Measurements from ENCODE around the gene LAMA1. TPM values are rescaled to one million over a fixed set of nuclear protein-coding genes. Genes with fewer than 3 reads are reported as not detected.

Gene LAMA1
- total RNA-seq, 2 donors from 2014 or later: 0.27 to 0.89 TPM

- no peak for DNase-seq
- no peak for ATAC-seq
- intact Hi-C loops (cut with DNase I): no loop called here
Measured at GRCh38 chr18:7062811-7063210, 54.8 kb downstream of the LAMA1 start.

GRCh38 chr18:7062236-7062635, 55.4 kb downstream of the LAMA1 start:
- intact Hi-C loops (cut with DNase I): no loop called here
- ATAC-seq: no peak

GRCh38 chr18:7059276-7059675, 58.3 kb downstream of the LAMA1 start:
- intact Hi-C loops (cut with DNase I): no loop called here
- ATAC-seq (no peak), DNase-seq (no peak)

More at GRCh38 chr18:7062236-7062635, 55.4 kb downstream of the LAMA1 start:
- no peak for DNase-seq

- intact Hi-C loops (cut with DNase I): no loop called here
- DNase-seq (no peak), ATAC-seq (no peak)
Measured at GRCh38 chr18:7056026-7056425, 61.6 kb downstream of the LAMA1 start.

- DNase-seq: no peak
- intact Hi-C loops (cut with DNase I): no loop called here
- ATAC-seq: no peak
Measured at GRCh38 chr18:7049951-7050350, 67.6 kb downstream of the LAMA1 start.

- intact Hi-C loops (cut with DNase I): no loop called here
- DNase-seq (no peak), ATAC-seq (no peak)
Measured at GRCh38 chr18:7048081-7048480, 69.5 kb downstream of the LAMA1 start.

GRCh38 chr18:7047336-7047735, 70.3 kb downstream of the LAMA1 start:
- no peak for ATAC-seq
- intact Hi-C loops (cut with DNase I): no loop called here
- no peak for DNase-seq

GRCh38 chr18:7038330-7038851, 79.2 kb downstream of the LAMA1 start:
- intact Hi-C loops (cut with DNase I): loop anchor here in 1 of 2 donors (10.0 kb wide), 1 partner anchor 126 kb away; no protein-coding TSS in a partner anchor

GRCh38 chr18:7037470-7037869, 80.1 kb downstream of the LAMA1 start:
- no peak for ATAC-seq
- no peak for DNase-seq
- intact Hi-C loops (cut with DNase I): loop anchor here in 1 of 2 donors (10.0 kb wide), 1 partner anchor 127 kb away; no protein-coding TSS in a partner anchor

More at GRCh38 chr18:7038330-7038851, 79.2 kb downstream of the LAMA1 start:
- ATAC-seq (peak; percentile 90 to 98), DNase-seq (peak; percentile 89)

- intact Hi-C loops (cut with DNase I): loop anchor here in 1 of 2 donors (10.0 kb wide), 1 partner anchor 129 kb away; no protein-coding TSS in a partner anchor
- no peak for DNase-seq
- no peak for ATAC-seq
Measured at GRCh38 chr18:7035807-7036206, 81.8 kb downstream of the LAMA1 start.

GRCh38 chr18:7034924-7035323, 82.7 kb downstream of the LAMA1 start:
- ATAC-seq: no peak
- intact Hi-C loops (cut with DNase I): loop anchor here in 1 of 2 donors (10.0 kb wide), 1 partner anchor 130 kb away; no protein-coding TSS in a partner anchor
- no peak for DNase-seq

GRCh38 chr18:7032537-7032936, 85.1 kb downstream of the LAMA1 start:
- ATAC-seq (no peak), DNase-seq (no peak)
- intact Hi-C loops (cut with DNase I): loop anchor here in 1 of 2 donors (10.0 kb wide), 1 partner anchor 132 kb away; no protein-coding TSS in a partner anchor

- intact Hi-C loops (cut with DNase I): no loop called here
- no peak for ATAC-seq
- no peak for DNase-seq
Measured at GRCh38 chr18:7028625-7029024, 89.0 kb downstream of the LAMA1 start.

GRCh38 chr18:7025194-7025593, 92.4 kb downstream of the LAMA1 start:
- no peak for ATAC-seq
- intact Hi-C loops (cut with DNase I): no loop called here
- DNase-seq: no peak

GRCh38 chr18:7023581-7023980, 94.0 kb downstream of the LAMA1 start:
- DNase-seq: no peak
- intact Hi-C loops (cut with DNase I): no loop called here
- ATAC-seq: no peak

GRCh38 chr18:7023063-7023580, 94.5 kb downstream of the LAMA1 start:
- DNase-seq: no peak
- no peak for ATAC-seq
- intact Hi-C loops (cut with DNase I): no loop called here

GRCh38 chr18:7021994-7022840, 95.4 kb downstream of the LAMA1 start:
- ATAC-seq: no peak
- intact Hi-C loops (cut with DNase I): no loop called here

GRCh38 chr18:7020995-7021777, 96.4 kb downstream of the LAMA1 start:
- ATAC-seq: no peak
- no peak for DNase-seq
- intact Hi-C loops (cut with DNase I): no loop called here

More at GRCh38 chr18:7021994-7022840, 95.4 kb downstream of the LAMA1 start:
- no peak for DNase-seq

- ATAC-seq (no peak), DNase-seq (no peak)
- intact Hi-C loops (cut with DNase I): no loop called here
Measured at GRCh38 chr18:7017013-7017412, 100.6 kb downstream of the LAMA1 start.

All from left cardiac atrium (tissue), 4 donors.